Measurements from ENCODE around the gene PCBD1.

- no peak for TF ChIP-seq EP300 (IDR thresholded peaks at IDR 0.05)
- TF ChIP-seq RFX5 (IDR thresholded peaks at IDR 0.05), result no peak
Observed at GRCh38 chr10:70925377-70926225, 37.2 kb upstream of the PCBD1 start.
